ENCODE measurements around the gene SUMO4.

DNA sequence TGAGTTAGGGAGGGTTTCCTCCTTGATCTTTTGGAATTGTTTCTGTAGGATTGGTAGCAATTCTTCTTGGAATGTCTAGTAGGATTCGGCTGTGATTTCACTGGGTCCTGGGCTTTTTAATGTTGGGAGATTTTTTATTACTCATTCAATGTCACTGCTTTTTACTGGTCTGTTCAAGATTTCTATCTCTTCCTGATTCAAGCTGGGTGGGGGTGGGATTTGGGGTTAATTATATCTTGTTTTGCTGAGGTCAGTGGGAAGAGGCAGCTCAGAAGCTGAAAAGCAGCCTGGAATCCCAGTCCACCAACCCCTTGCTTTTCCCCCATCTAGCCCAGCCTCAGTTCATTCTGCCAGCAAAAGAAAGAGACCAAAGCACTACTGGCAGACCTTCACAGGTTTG is 39.6 kb downstream of the SUMO4 start:
- TF ChIP-seq POLR2A (IDR thresholded peaks at IDR 0.05) (no peak), POLR2AphosphoS5 (IDR thresholded peaks at IDR 0.05; ENCODE audit: insufficient read depth in 1 of 2, low read depth in 1 of 2) (no peak)
- TF ChIP-seq, protein P1, sequence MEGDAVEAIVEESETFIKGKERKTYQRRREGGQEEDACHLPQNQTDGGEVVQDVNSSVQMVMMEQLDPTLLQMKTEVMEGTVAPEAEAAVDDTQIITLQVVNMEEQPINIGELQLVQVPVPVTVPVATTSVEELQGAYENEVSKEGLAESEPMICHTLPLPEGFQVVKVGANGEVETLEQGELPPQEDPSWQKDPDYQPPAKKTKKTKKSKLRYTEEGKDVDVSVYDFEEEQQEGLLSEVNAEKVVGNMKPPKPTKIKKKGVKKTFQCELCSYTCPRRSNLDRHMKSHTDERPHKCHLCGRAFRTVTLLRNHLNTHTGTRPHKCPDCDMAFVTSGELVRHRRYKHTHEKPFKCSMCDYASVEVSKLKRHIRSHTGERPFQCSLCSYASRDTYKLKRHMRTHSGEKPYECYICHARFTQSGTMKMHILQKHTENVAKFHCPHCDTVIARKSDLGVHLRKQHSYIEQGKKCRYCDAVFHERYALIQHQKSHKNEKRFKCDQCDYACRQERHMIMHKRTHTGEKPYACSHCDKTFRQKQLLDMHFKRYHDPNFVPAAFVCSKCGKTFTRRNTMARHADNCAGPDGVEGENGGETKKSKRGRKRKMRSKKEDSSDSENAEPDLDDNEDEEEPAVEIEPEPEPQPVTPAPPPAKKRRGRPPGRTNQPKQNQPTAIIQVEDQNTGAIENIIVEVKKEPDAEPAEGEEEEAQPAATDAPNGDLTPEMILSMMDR (IDR thresholded peaks at IDR 0.05), result no peak
